ENCODE results near the gene GEMIN5. TPM values are rescaled to one million over a fixed set of nuclear protein-coding genes. Genes with fewer than 3 reads are reported as not detected.

GEMIN5 gene, protein sequence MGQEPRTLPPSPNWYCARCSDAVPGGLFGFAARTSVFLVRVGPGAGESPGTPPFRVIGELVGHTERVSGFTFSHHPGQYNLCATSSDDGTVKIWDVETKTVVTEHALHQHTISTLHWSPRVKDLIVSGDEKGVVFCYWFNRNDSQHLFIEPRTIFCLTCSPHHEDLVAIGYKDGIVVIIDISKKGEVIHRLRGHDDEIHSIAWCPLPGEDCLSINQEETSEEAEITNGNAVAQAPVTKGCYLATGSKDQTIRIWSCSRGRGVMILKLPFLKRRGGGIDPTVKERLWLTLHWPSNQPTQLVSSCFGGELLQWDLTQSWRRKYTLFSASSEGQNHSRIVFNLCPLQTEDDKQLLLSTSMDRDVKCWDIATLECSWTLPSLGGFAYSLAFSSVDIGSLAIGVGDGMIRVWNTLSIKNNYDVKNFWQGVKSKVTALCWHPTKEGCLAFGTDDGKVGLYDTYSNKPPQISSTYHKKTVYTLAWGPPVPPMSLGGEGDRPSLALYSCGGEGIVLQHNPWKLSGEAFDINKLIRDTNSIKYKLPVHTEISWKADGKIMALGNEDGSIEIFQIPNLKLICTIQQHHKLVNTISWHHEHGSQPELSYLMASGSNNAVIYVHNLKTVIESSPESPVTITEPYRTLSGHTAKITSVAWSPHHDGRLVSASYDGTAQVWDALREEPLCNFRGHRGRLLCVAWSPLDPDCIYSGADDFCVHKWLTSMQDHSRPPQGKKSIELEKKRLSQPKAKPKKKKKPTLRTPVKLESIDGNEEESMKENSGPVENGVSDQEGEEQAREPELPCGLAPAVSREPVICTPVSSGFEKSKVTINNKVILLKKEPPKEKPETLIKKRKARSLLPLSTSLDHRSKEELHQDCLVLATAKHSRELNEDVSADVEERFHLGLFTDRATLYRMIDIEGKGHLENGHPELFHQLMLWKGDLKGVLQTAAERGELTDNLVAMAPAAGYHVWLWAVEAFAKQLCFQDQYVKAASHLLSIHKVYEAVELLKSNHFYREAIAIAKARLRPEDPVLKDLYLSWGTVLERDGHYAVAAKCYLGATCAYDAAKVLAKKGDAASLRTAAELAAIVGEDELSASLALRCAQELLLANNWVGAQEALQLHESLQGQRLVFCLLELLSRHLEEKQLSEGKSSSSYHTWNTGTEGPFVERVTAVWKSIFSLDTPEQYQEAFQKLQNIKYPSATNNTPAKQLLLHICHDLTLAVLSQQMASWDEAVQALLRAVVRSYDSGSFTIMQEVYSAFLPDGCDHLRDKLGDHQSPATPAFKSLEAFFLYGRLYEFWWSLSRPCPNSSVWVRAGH (N-terminal part only)
- 22.6 TPM for total RNA-seq

GRCh38 chr5:154937718-154938466, at the start of gene GEMIN5:
Gene GEMIN5 (minus strand): TSS chr5:154938211. CDS start chr5:154938133, 78 bp downstream.

DNA sequence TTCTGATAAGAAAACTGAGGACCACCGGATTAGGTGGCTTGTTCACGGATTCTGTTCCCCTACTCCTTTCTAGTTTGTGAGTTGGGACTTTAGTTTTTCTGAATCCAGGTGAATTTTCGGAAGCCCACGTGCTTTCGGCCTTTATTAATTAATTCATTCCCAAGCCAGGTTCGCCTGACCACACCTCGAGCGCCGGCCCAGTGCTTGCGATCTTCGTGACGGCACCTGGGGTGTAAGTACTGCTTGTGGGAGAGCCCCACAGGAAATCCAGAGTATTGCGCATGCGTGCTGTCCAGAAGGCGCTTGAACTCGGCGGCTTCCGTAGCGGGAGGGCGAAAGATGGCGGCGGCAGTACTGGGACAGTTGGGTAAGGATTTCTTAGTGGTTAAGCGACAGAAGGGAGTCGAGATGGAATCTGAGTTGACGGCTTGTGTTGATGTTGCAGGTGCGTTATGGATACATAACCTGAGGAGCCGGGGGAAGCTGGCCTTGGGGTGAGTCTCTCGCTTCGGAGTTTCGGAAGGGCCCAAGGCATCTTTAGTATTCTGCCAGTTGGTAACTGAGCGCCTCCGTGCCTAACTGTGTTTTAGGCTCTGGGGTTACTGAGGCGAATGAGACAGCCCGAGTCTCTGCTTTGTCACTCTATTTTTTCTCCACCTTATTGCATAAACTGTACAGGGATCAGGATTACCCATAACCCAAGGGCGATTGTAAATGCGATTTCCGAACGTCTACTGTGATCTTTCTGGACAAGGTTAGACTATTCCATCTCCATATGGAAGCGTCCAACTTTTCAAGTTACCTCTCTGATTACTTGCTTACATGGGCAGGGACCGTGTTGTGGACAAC, 3.0 kb upstream of the GEMIN5 start, which contains the start of gene MRPL22:
MRPL22 (plus strand) TSS at position 302 of the 849 bp plus-strand sequence; CDS start at position 340, 38 bp downstream.

GRCh38 chr5:154858297-154858971, 79.6 kb downstream of the GEMIN5 start, which contains the start of gene CNOT8:
Gene CNOT8 (plus strand): TSS chr5:154858627. CDS start chr5:154863279, 4,652 bp downstream.

DNA sequence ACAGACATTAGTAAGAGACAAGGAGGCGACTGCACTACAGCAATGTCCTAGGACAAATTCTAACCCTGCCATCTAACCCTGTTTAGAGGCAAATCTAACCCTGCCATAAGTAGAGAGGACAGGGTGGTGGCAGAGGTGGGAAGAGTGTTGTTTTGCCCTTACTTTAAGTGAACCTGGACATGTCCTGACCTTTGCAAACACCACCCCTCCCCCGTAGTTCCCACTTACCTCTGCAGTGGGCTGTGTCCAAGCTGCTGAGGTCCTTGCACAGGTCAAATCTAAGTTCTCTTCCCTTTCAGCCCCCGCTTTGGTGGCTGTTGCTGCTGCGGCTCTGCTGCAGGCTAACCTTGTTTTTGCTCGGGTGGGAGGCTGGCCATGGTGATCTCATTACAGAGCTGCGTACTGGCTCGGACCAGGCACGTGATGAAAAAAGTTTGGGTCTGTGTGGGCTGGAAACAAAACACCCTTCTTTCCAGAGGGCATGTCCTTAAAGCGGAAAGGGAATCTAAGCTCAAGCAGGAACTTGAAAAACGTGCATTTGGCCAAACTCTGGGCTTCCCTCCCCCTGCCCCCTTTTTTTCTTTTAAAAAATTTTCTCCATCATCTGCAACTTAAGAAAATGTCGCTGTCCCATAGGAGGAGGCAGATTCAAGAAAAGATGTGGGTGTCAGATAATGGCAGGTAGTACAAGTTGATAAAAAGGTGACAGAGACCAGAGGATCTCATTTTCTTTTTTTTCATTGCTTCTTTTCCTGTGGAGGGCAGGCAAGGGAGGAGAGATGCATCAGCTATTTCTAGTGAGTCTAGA, 87.6 kb downstream of the GEMIN5 start, which contains the start of gene FAXDC2:
FAXDC2 (minus strand) TSS at position 349 of the 808 bp plus-strand sequence. CDS start 12,425 bp downstream, outside the sequence.

Other genes with a start within 250 kb of the GEMIN5 start
- 67.8 TPM for gene LARP1, start 182.8 kb downstream of the GEMIN5 start, total RNA-seq
- 4.6 TPM for gene FAXDC2, start 87.6 kb downstream of the GEMIN5 start, total RNA-seq
- gene CNOT8, start 79.6 kb downstream of the GEMIN5 start, total RNA-seq: 76.8 TPM
- gene MRPL22, start 2.9 kb upstream of the GEMIN5 start, total RNA-seq: 18.9 TPM
- 0.46 TPM for gene KIF4B, start 75.5 kb upstream of the GEMIN5 start, total RNA-seq

Data from diencephalon (tissue), 1 donor.